Endothelial cell of umbilical vein (primary cell): ENCODE measurements around the gene MGAT5B.

Experiments used
- EZH2 ChIP-seq: IDR thresholded peaks from 2 replicates; pipeline ENCODE4 v1.6.1; 2012; ENCODE audit warnings: borderline replicate concordance, low read depth, mild to moderate bottlenecking, moderate library complexity, low read length, inconsistent platforms; ENCODE audit not compliant: severe bottlenecking
- FOS ChIP-seq: IDR thresholded peaks from 2 replicates; pipeline ENCODE4 v1.6.1; 2011; ENCODE audit warnings: mild to moderate bottlenecking, low read length, moderate library complexity, borderline replicate concordance; ENCODE audit not compliant: insufficient read depth
- GATA2 ChIP-seq: IDR thresholded peaks from 2 replicates; pipeline ENCODE4 v1.7.0; 2011; ENCODE audit warnings: low read depth, mild to moderate bottlenecking, moderate library complexity, mixed read lengths, low read length; ENCODE audit not compliant: insufficient read length, insufficient read depth
- JUN ChIP-seq: IDR thresholded peaks from 2 replicates; pipeline ENCODE4 v1.6.1; 2011; ENCODE audit warnings: borderline replicate concordance, low read depth; ENCODE audit not compliant: insufficient read length, insufficient read depth
- MYC ChIP-seq: IDR thresholded peaks from one replicate; pipeline ENCODE4 v1.6.1; 2011; ENCODE audit warnings: mild to moderate bottlenecking, low read depth, low read length
- POLR2A ChIP-seq: IDR thresholded peaks from 2 replicates; pipeline ENCODE4 v1.6.1; 2012; ENCODE audit warnings: low read depth, mild to moderate bottlenecking, control low read depth, low read length
- POLR2AphosphoS5 ChIP-seq: IDR thresholded peaks from 2 replicates; pipeline ENCODE4 v1.6.1; 2012; ENCODE audit warnings: low read depth, mild to moderate bottlenecking, control low read depth, low read length, moderate library complexity; ENCODE audit not compliant: insufficient read depth
- TF ChIP-seq, protein P1 (sequence below), 2 donors: IDR thresholded peaks; 1 replicate in 1 of 2; 2 replicates in 1 of 2; pipeline ENCODE4 v1.5.1; 2011; ENCODE audit warnings: low read length in 2 of 2, mild to moderate bottlenecking in 2 of 2, moderate library complexity in 2 of 2, control low read depth in 1 of 2, inconsistent platforms in 1 of 2, low read depth in 1 of 2; ENCODE audit not compliant: insufficient read depth in 1 of 2; ENCODE audit errors: extremely low read depth in 1 of 2
- TF ChIP-seq, protein P2 (sequence below): IDR thresholded peaks from 2 replicates; pipeline ENCODE4 v1.6.1; 2011; ENCODE audit not compliant: insufficient read depth, insufficient read length

DNA sequence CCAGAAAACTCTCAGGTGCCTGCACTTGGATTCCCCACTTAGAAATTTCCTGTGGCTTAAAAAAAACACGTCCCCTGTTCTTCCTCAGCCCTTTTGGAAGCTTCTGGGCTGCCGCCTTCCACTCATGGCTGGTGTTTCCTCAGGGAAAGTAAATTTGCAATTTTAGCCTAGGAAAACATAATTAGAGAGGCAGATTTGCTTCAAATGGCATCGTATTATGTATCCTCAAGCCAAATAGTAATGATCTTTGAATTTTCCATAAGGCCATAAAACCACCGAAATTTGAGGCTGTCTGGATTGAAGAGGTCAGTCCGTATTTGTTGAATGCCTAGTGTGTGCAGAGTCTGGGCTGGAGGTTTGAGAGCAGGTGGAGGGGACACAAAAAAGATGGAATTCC is 17.7 kb downstream of the MGAT5B start:
- TF ChIP-seq POLR2A (no peak), EZH2 (no peak), FOS (no peak), GATA2 (no peak), POLR2AphosphoS5 (no peak), MYC (no peak), JUN (no peak)
- TF ChIP-seq, protein P1, sequence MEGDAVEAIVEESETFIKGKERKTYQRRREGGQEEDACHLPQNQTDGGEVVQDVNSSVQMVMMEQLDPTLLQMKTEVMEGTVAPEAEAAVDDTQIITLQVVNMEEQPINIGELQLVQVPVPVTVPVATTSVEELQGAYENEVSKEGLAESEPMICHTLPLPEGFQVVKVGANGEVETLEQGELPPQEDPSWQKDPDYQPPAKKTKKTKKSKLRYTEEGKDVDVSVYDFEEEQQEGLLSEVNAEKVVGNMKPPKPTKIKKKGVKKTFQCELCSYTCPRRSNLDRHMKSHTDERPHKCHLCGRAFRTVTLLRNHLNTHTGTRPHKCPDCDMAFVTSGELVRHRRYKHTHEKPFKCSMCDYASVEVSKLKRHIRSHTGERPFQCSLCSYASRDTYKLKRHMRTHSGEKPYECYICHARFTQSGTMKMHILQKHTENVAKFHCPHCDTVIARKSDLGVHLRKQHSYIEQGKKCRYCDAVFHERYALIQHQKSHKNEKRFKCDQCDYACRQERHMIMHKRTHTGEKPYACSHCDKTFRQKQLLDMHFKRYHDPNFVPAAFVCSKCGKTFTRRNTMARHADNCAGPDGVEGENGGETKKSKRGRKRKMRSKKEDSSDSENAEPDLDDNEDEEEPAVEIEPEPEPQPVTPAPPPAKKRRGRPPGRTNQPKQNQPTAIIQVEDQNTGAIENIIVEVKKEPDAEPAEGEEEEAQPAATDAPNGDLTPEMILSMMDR (IDR thresholded peaks at IDR 0.05; ENCODE audit: extremely low read depth in 1 of 2, insufficient read depth in 1 of 2, low read depth in 1 of 2, low read length in 2 of 2): no peak
- TF ChIP-seq, protein P2, sequence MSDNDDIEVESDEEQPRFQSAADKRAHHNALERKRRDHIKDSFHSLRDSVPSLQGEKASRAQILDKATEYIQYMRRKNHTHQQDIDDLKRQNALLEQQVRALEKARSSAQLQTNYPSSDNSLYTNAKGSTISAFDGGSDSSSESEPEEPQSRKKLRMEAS: no peak
